ENCODE results near the gene RAB15. TPM values are rescaled to one million over a fixed set of nuclear protein-coding genes. Genes with fewer than 3 reads are reported as not detected.

RAB15 gene
- total RNA-seq (2013), result 0.08 TPM
- under 1 TPM; 0.09 to 0.14 (median 0.09) TPM for polyA plus RNA-seq
- under 0.01 and 0.08 TPM in 2 replicates for polyA minus RNA-seq
- 0 to 3.7 (median 0.31) reads per million in 11 experiments for total RNA-seq

GRCh38 chr14:64971943-64972791 lies at the start of gene RAB15:
Gene RAB15, minus strand, starts transcription at chr14:64972336. Its CDS starts 260 bp downstream, at chr14:64972076.
- Mint-ChIP-seq H3K4me3 (peak within 1 kb of the TSS; percentile 85), H3K36me3 (peaks cover 0 to 2% of the 10 kb centered on the region in 2 donors), H3K27me3 (ENCODE audit: low read depth in 3 of 3) (peaks cover 35 to 63% (median 51%) of the 10 kb centered on the region in 3 donors), H3K9me3 (peaks cover 0 to 7% (median 7%) of the 10 kb centered on the region in 7 donors), H3K27ac (no peak within 1 kb of the TSS), H3K4me1 (peaks cover 12% of the 10 kb centered on the region)
- intact Hi-C loops (cut with micrococcal nuclease), result no loop called here
- H3K4me3 ChIP-seq (replicated peaks in 1 of 3; ENCODE audit: low read depth in 2 of 3, low read length in 3 of 3), result peak within 1 kb of the TSS; percentile 43 to 72 (median 47)
- no peaks in the 10 kb centered on the region for H3K79me2 ChIP-seq (ENCODE audit: insufficient read depth, low read length)
- H2AFZ ChIP-seq (ENCODE audit: insufficient read depth, low read depth, low read length, poor library complexity, severe bottlenecking), result peak within 1 kb of the TSS; percentile 52
- H3K4me2 ChIP-seq (replicated peaks; ENCODE audit: extremely low read depth, low read length, poor library complexity, severe bottlenecking), result peak within 1 kb of the TSS; percentile 77
- H3K9ac ChIP-seq (ENCODE audit: insufficient read depth, low read length, poor library complexity, severe bottlenecking), result peak within 1 kb of the TSS; percentile 53
- no peaks in the 10 kb centered on the region for H3K36me3 ChIP-seq (replicated peaks in 1 of 2; ENCODE audit: control insufficient read depth in 1 of 2, insufficient read depth in 2 of 2, low read length in 2 of 2)
- H4K20me1 ChIP-seq (ENCODE audit: insufficient read depth, low read length), result no peaks in the 10 kb centered on the region
- peaks cover 0 to 8% of the 10 kb centered on the region in 2 donors for H3K9me3 ChIP-seq (replicated peaks in 1 of 2; ENCODE audit: control insufficient read depth in 1 of 2, insufficient read depth in 1 of 2, low read length in 2 of 2)
- H3K4me1 ChIP-seq (ENCODE audit: control insufficient read depth in 1 of 2, insufficient read depth in 2 of 2, low read length in 2 of 2), result peaks cover 9 to 11% of the 10 kb centered on the region in 2 donors
- WGBS (ENCODE audit: insufficient coverage), result under 1% methylated on average over 62 of the region's 96 CpGs
- no peak for TF ChIP-seq CTCF (IDR thresholded peaks at IDR 0.05)
- H3K27ac ChIP-seq (ENCODE audit: low read depth in 1 of 2, low read length in 2 of 2), result no peak within 1 kb of the TSS
- H3K27me3 ChIP-seq (ENCODE audit: control insufficient read depth in 2 of 2, insufficient read depth in 2 of 2, low read length in 2 of 2), result peaks cover 30 to 46% of the 10 kb centered on the region in 2 donors
- DNase-seq, result no peak

- Mint-ChIP-seq H3K27ac (peak overlapping the region in 1 of 7 donors; percentile 24), H3K9me3 (no peaks in the 10 kb centered on the region), H3K4me3 (peak overlapping the region in 1 of 2 donors; percentile 23), H3K36me3 (peaks cover 33 to 59% of the 10 kb centered on the region in 2 donors), H3K4me1 (peaks cover 6% of the 10 kb centered on the region), H3K27me3 (ENCODE audit: low read depth in 3 of 3) (peaks cover 0 to 1% (median 0%) of the 10 kb centered on the region in 3 donors)
- H3K36me3 ChIP-seq (replicated peaks in 1 of 2; ENCODE audit: control insufficient read depth in 1 of 2, insufficient read depth in 2 of 2, low read length in 2 of 2), result peaks cover 26 to 60% of the 10 kb centered on the region in 2 donors
- peak; percentile 77 for TF ChIP-seq CTCF (IDR thresholded peaks at IDR 0.05)
- H3K9me3 ChIP-seq (replicated peaks in 1 of 2; ENCODE audit: control insufficient read depth in 1 of 2, insufficient read depth in 1 of 2, low read length in 2 of 2), result no peaks in the 10 kb centered on the region
- no peak overlapping the region for H2AFZ ChIP-seq (ENCODE audit: insufficient read depth, low read depth, low read length, poor library complexity, severe bottlenecking)
- DNase-seq, result peak; percentile 48 to 65 (median 54)
- no peaks in the 10 kb centered on the region for H3K4me1 ChIP-seq (ENCODE audit: control insufficient read depth in 1 of 2, insufficient read depth in 2 of 2, low read length in 2 of 2)
- H3K9ac ChIP-seq (ENCODE audit: insufficient read depth, low read length, poor library complexity, severe bottlenecking), result no peak overlapping the region
- H3K27ac ChIP-seq (ENCODE audit: low read depth in 1 of 2, low read length in 2 of 2), result peak overlapping the region in 1 of 2 donors; percentile 23
- H3K27me3 ChIP-seq (ENCODE audit: control insufficient read depth in 2 of 2, insufficient read depth in 2 of 2, low read length in 2 of 2), result no peaks in the 10 kb centered on the region
- H3K79me2 ChIP-seq (ENCODE audit: insufficient read depth, low read length), result no peaks in the 10 kb centered on the region
- H3K4me3 ChIP-seq (replicated peaks in 1 of 3; ENCODE audit: low read depth in 2 of 3, low read length in 3 of 3), result no peak overlapping the region
- WGBS (ENCODE audit: insufficient coverage), result 61% methylated on average over 3 of the region's 9 CpGs
- intact Hi-C loops (cut with micrococcal nuclease), result no loop called here
- H3K4me2 ChIP-seq (replicated peaks; ENCODE audit: extremely low read depth, low read length, poor library complexity, severe bottlenecking), result peak overlapping the region; percentile 42
- no peaks in the 10 kb centered on the region for H4K20me1 ChIP-seq (ENCODE audit: insufficient read depth, low read length)
Observed at GRCh38 chr14:65019944-65020566, 47.9 kb upstream of the RAB15 start.
